K562 (cell line): ENCODE results near the gene ODR4. TPM values are rescaled to one million over a fixed set of nuclear protein-coding genes. Genes with fewer than 3 reads are reported as not detected.

Experiments used
- ATAC-seq: fragments of 200-7000 bp; cut with Tn5 transposase; 3 replicates; pipeline ENCODE4 v1.9.1; 2020; ENCODE audit warnings: moderate library complexity
- BruUV-seq: library from RNA; stranded (reverse); fragments of 400-500 nt; replicated peaks from 2 replicates; lab custom pipeline; 2021; lab: Mats Ljungman, UMichigan
- CTCF ChIA-PET: fragments of 300-600 bp; formaldehyde crosslinking; extraction: SDS; loops from one replicate; lab custom pipeline; 2021; ENCODE audit warnings: low intra/inter-chr PET ratio; lab: Yijun Ruan, JAX
- POLR2A ChIA-PET: fragments of 300-600, 350-650 bp; sonication (Branson Sonifier 250); formaldehyde crosslinking; extraction: SDS; loops from one replicate; lab custom pipeline; 2021; ENCODE audit warnings: antibody characterized with exemption, inconsistent platforms; lab: Yijun Ruan, JAX
- DNase-seq, 4 experiments: peaks; one replicate each; pipeline versions ENCODE4 v3.0.0 to v3.0.0-alpha.2; 2011 to 2018; ENCODE audit warnings: low spot score in 3 of 4, mixed read lengths in 3 of 4; ENCODE audit errors: extremely low read depth in 1 of 4
- FAIRE-seq: peaks from 2 replicates; lab custom pipeline; 2011; peaks lifted over from hg19 to GRCh38; lab: Jason Lieb, UNC
- H2AFZ ChIP-seq: 2 replicates; pipeline ENCODE4 v1.6.0; 2011; ENCODE audit warnings: low read depth, low read length, control low read depth, inconsistent platforms
- H3K27ac ChIP-seq: fragments of 200-600 bp; 3 replicates; pipeline ENCODE4 v1.8.0; 2011; ENCODE audit warnings: low read depth, mild to moderate bottlenecking, control low read depth, inconsistent platforms, low read length, moderate library complexity, mixed read lengths; ENCODE audit errors: extremely low read depth
- H3K27me3 ChIP-seq, 2 experiments: fragments of 300-600 bp in 1 of 2; 2 replicates in 1 of 2; 3 replicates in 1 of 2; pipeline versions ENCODE4 v1.6.0 to v1.8.0; 2011; ENCODE audit warnings: inconsistent platforms in 2 of 2, low read length in 2 of 2, mild to moderate bottlenecking in 1 of 2, mixed read lengths in 1 of 2, moderate library complexity in 1 of 2; ENCODE audit not compliant: control insufficient read depth in 2 of 2, insufficient read depth in 2 of 2
- H3K36me3 ChIP-seq: fragments of 300-600 bp; 3 replicates; pipeline ENCODE4 v1.8.0; 2011; ENCODE audit warnings: mild to moderate bottlenecking, low read length, inconsistent platforms; ENCODE audit not compliant: control insufficient read depth, insufficient read depth
- H3K4me1 ChIP-seq, 2 experiments: fragments of 200-600 bp in 1 of 2; replicated peaks in 1 of 2; 2 replicates in 1 of 2; 3 replicates in 1 of 2; pipeline versions ENCODE4 v1.5.1 to v1.8.0; 2011; ENCODE audit warnings: inconsistent platforms in 2 of 2, low read length in 2 of 2, mild to moderate bottlenecking in 1 of 2, mixed read lengths in 1 of 2, moderate library complexity in 1 of 2; ENCODE audit not compliant: control insufficient read depth in 2 of 2, insufficient read depth in 2 of 2
- H3K4me2 ChIP-seq: 2 replicates; pipeline ENCODE4 v1.6.1; 2011; ENCODE audit warnings: low read length, control low read depth, inconsistent platforms, mixed read lengths; ENCODE audit not compliant: insufficient read depth
- H3K4me3 ChIP-seq: fragments of 200-600 bp; sonication (generic), shearing (Covaris generic); 2 replicates; pipeline ENCODE4 v1.5.1; 2016; ENCODE audit warnings: control low read depth, inconsistent platforms
- H3K79me2 ChIP-seq: fragments of 200-600 bp; 3 replicates; pipeline ENCODE4 v1.8.0; 2011; ENCODE audit warnings: low read length, inconsistent platforms; ENCODE audit not compliant: control insufficient read depth, insufficient read depth
- H3K9ac ChIP-seq, 2 experiments: 2 replicates each; pipeline versions ENCODE4 v1.6.0 to v1.6.1; 2011; ENCODE audit warnings: low read depth in 2 of 2, low read length in 2 of 2, control low read depth in 1 of 2, inconsistent platforms in 1 of 2, mild to moderate bottlenecking in 1 of 2, mixed read lengths in 1 of 2; ENCODE audit not compliant: insufficient read depth in 1 of 2
- H3K9me1 ChIP-seq: one replicate; pipeline ENCODE4 v1.6.0; 2011; ENCODE audit warnings: inconsistent platforms, mild to moderate bottlenecking, low read length, moderate library complexity; ENCODE audit not compliant: control insufficient read depth, insufficient read depth
- H3K9me3 ChIP-seq: replicated peaks from 2 replicates; pipeline ENCODE4 v1.5.1; 2011; ENCODE audit warnings: low read depth, low read length, inconsistent platforms; ENCODE audit not compliant: control insufficient read depth, insufficient read depth
- H4K20me1 ChIP-seq: replicated peaks from 2 replicates; pipeline ENCODE4 v1.6.1; 2011; ENCODE audit warnings: low read length, inconsistent platforms, mixed read lengths; ENCODE audit not compliant: control insufficient read depth, insufficient read depth
- ATF2 ChIP-seq: sonication (generic); formaldehyde crosslinking; IDR thresholded peaks from 2 replicates; pipeline ENCODE4 v1.8.1; 2022; ENCODE audit warnings: missing genetic modification reagents
- ATF7 ChIP-seq: fragments of 450-650 bp; IDR thresholded peaks from 2 replicates; pipeline ENCODE4 v1.7.1; 2014; ENCODE audit warnings: mild to moderate bottlenecking, moderate library complexity
- BDP1 ChIP-seq: IDR thresholded peaks from 3 replicates; pipeline ENCODE4 v1.6.1; 2011; ENCODE audit not compliant: insufficient read length, insufficient read depth
- CBX8 ChIP-seq: fragments of 200-600 bp; sonication (generic); IDR thresholded peaks from 2 replicates; pipeline ENCODE4 v1.6.1; 2012; ENCODE audit warnings: borderline replicate concordance, mixed run types, low read depth, mild to moderate bottlenecking, moderate library complexity, mixed read lengths, low read length, control low read depth, inconsistent platforms; ENCODE audit not compliant: poor library complexity, severe bottlenecking; ENCODE audit errors: extremely low read depth
- CREBBP ChIP-seq: IDR thresholded peaks from one replicate; pipeline ENCODE4 v1.6.1; 2012; ENCODE audit warnings: low read depth, mild to moderate bottlenecking, control low read depth, inconsistent platforms, low read length
- HIVEP1 ChIP-seq: fragments of 250-450 bp; sonication (Bioruptor Pico); IDR thresholded peaks from 2 replicates; pipeline ENCODE4 v1.4.0; 2020; ENCODE audit warnings: mild to moderate bottlenecking
- NCOA4 ChIP-seq: fragments of 450-650 bp; IDR thresholded peaks from 2 replicates; pipeline ENCODE4 v1.6.1; 2018; ENCODE audit warnings: mild to moderate bottlenecking; ENCODE audit not compliant: partially characterized antibody
- SPI1 ChIP-seq: IDR thresholded peaks from 2 replicates; pipeline ENCODE4 v1.6.1; 2011; ENCODE audit warnings: low read depth, low read length, control low read depth, borderline replicate concordance
- TFAM ChIP-seq: fragments of 250-450 bp; sonication (Bioruptor Pico); conservative IDR thresholded peaks from 2 replicates; pipeline ENCODE4 v1.5.0; 2021; ENCODE audit warnings: mild to moderate bottlenecking, moderate library complexity
- ZC3H4 ChIP-seq: sonication (generic); formaldehyde crosslinking; IDR thresholded peaks from 2 replicates; pipeline ENCODE4 v1.9.0; 2021; ENCODE audit warnings: missing genetic modification reagents, borderline replicate concordance
- ZNF609 ChIP-seq: sonication (generic); formaldehyde crosslinking; IDR thresholded peaks from 2 replicates; pipeline ENCODE4 v1.8.1; 2023; ENCODE audit warnings: missing genetic modification reagents, mild to moderate bottlenecking, borderline replicate concordance
- WGBS: fragments of 100-300 bp; shearing (Covaris generic); methylation state at CpG from one replicate; pipeline ENCODE4 v1.1.6; 2016; ENCODE audit warnings: low coverage, mixed read lengths; ENCODE audit not compliant: insufficient coverage; ENCODE audit errors: missing lambda C conversion rate; 5-methylcytosine and 5-hydroxymethylcytosine counted together
- in situ Hi-C: fragments of 300-500 bp; cut with MboI; formaldehyde crosslinking; loops from 4 replicates; pipeline ENCODE4 v1.15.0; 2018; ENCODE audit warnings: inconsistent platforms, mixed read lengths
- intact Hi-C: fragments of 100-400 bp; cut with micrococcal nuclease; formaldehyde crosslinking; loops from 2 replicates; pipeline ENCODE4 v1.14.2; 2022
- polyA plus RNA-seq, 8 experiments: library from polyadenylated mRNA; depleted of rRNA in 4 of 8; stranded (reverse) in 5 of 8; unstranded in 3 of 8; fragments of >200 nt; fragmentation: Nextera tagmentation in 2 of 8; fragmentation: Illumina TruSeq in 1 of 8; extraction: Ambion mirVana in 2 of 8; extraction: Trizol in 1 of 8; gene quantifications; 2 replicates each; pipeline versions ENCODE4 v1.2.1 to v1.2.3, GENCODE V29; 2011 to 2014; ENCODE audit warnings: inconsistent platforms in 1 of 8, missing spikeins in 1 of 8
- total RNA-seq, 7 experiments: library from RNA; depleted of rRNA in 6 of 7; stranded (reverse); fragments of >200 nt in 6 of 7; fragmentation: Illumina TruSeq in 2 of 7; extraction: Trizol in 2 of 7; gene quantifications; 2 replicates each; pipeline versions ENCODE4 v1.2.1 to v1.2.3, GENCODE V29; 2011 to 2021; ENCODE audit warnings: low replicate concordance in 1 of 7
- TF ChIP-seq, protein P1 (sequence below): sonication (generic); formaldehyde crosslinking; IDR thresholded peaks from 2 replicates; pipeline ENCODE4 v1.8.0; 2022; ENCODE audit warnings: missing genetic modification reagents, mild to moderate bottlenecking, borderline replicate concordance
- TF ChIP-seq, protein P2 (sequence below), 2 experiments: fragments of 250-450 bp in 1 of 2; fragments of 450-650 bp in 1 of 2; sonication (Bioruptor Pico) in 1 of 2; IDR thresholded peaks; 2 replicates each; pipeline versions ENCODE4 v1.6.1 to v1.8.0; 2016 to 2021; ENCODE audit warnings: mild to moderate bottlenecking in 2 of 2, moderate library complexity in 2 of 2, missing compliant biosample characterization in 1 of 2, missing genetic modification characterization in 1 of 2

Gene ODR4
- total and polyA plus RNA-seq, 9 of the 15 experiments (the other 6 are each of a cell fraction or from before 2014, with no cell fraction given) = 23.1 to 63.9 (median 44.1) TPM

DNA sequence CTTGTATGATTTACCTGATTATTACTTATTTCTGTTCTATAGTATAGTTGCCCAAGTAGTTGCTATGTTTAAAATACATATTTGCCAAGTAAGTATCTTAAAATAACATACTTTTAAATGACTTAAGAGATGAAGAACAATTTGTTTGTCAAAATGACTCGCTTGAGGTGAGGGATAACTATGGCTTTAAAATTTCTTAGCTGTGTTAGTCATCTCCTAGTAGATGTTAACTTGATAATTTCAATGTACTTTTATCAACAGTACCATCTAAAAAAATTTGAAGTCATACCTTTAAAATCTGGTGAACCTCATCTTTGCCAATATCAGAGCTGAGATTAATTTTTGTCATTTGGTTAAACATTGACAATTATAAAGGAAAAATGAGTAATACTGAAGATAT lies 37.7 kb downstream of the ODR4 start (continued):
- TF ChIP-seq ZNF609 (CRISPR knock-in tag) = no peak
- TF ChIP-seq BDP1 = no peak
- TF ChIP-seq CBX8 = no peak

DNA sequence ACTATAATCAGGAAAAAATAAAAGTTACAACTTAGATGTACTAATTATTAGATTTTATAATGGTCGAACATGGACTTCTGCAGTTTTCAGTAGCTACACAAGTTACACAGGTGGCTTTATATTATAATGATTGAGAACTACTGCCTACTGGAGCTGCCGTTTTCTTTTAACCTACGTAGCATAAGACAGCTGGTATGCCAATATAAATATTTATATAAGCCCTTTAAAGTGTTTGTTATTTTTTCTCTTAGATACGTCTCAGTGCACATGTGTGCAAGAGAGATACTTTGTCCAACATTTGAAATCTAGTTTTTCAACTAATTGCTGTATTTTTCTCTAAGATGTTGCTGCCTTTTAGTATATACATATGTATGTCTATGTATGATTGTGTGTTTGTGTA lies 42.9 kb downstream of the ODR4 start:
- Histone ChIP-seq H3K9me1 (no peaks in the 10 kb centered on the region), H3K9ac (no peak overlapping the region), H3K9me3 (no peaks in the 10 kb centered on the region), H2AFZ (no peak overlapping the region), H3K36me3 (peaks cover 43% of the 10 kb centered on the region), H3K79me2 (no peaks in the 10 kb centered on the region), H3K4me2 (no peak overlapping the region), H3K4me1 (no peaks in the 10 kb centered on the region), H4K20me1 (no peaks in the 10 kb centered on the region), H3K27ac (no peak overlapping the region), H3K4me3 (no peak overlapping the region), H3K27me3 (no peaks in the 10 kb centered on the region)
- ChIA-PET POLR2A (interaction anchor here (0.9 kb wide), 1 partner anchor 12 kb away, joined by 3 read pairs; no protein-coding TSS in a partner anchor), CTCF (no interaction called here)
- BruUV-seq = no TSS peak
- no peak for ATAC-seq
- intact Hi-C loops (no loop called here), in situ Hi-C loops (loop anchor here (10.0 kb wide), 1 partner anchor 176 kb away; no protein-coding TSS in a partner anchor)
- DNase-seq = no peak
- no peak for FAIRE-seq
- 97% methylated on average over 4 of the region's 4 CpGs for WGBS
- TF ChIP-seq HIVEP1 (CRISPR knock-in tag) = no peak
- no peak for TF ChIP-seq ATF7
- no peak for TF ChIP-seq NCOA4
- TF ChIP-seq SPI1 = no peak
- TF ChIP-seq CREBBP = no peak
- TF ChIP-seq, protein P1, sequence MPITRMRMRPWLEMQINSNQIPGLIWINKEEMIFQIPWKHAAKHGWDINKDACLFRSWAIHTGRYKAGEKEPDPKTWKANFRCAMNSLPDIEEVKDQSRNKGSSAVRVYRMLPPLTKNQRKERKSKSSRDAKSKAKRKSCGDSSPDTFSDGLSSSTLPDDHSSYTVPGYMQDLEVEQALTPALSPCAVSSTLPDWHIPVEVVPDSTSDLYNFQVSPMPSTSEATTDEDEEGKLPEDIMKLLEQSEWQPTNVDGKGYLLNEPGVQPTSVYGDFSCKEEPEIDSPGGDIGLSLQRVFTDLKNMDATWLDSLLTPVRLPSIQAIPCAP = no peak
- no peak for TF ChIP-seq ATF2 (CRISPR knock-in tag)
- TF ChIP-seq, protein P2, sequence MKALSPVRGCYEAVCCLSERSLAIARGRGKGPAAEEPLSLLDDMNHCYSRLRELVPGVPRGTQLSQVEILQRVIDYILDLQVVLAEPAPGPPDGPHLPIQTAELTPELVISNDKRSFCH (CRISPR knock-in tag; IDR thresholded peaks at IDR 0.05) = no peak
- TF ChIP-seq, protein P2 (tag; IDR thresholded peaks at IDR 0.05) = no peak
- no peak for TF ChIP-seq ZC3H4 (CRISPR knock-in tag)
- no peak for TF ChIP-seq TFAM (CRISPR knock-in tag)
